ENCODE measurements around the gene CD40.
"Not testable (repeated sequence)": the region's sequence is repeated elsewhere in the genome, so short reads cannot be mapped to it uniquely, and the experiment has no call there.

CD40 gene

DNA sequence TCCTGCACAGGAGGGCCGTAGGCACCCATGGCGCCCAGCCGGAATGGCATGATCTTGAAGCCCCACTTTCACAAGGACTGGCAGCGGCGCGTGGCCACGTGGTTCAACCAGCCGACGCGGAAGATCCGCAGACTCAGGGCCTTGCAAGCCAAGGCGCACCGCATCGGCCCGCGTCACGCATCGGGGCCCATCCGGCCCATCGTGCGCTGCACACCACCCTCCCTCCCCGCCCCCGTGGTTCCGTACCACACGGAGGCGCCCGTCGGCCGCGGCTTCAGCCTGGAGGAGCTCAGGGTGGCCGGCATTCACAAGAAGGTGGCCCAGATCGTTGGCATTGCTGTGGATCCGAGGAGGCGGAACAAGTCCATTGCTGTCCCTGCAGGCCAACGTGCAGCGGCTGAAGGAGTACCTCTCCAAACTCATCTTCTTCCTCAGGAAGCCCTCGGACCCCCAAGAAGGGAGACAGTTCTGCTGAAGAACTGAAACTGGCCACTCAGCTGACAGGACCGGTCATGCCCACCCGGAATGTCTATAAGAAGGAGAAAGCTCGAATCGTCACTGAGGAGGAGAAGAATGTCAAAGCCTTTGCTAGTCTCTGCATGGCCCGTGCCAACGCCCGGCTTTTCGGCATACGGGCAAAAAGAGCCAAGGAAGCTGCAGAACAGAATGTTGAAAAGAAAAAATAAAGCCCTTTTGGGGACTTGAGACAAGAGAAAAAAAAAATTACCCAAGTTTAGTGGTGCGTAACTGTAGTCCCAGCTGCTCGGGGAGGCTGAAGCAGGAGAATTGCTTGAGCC, 18.4 kb upstream of the CD40 start:
- no peak overlapping the region for H3K4me3 ChIP-seq (IDR thresholded peaks at IDR 0.05; ENCODE audit: insufficient read depth, low read depth, low read length)

DNA sequence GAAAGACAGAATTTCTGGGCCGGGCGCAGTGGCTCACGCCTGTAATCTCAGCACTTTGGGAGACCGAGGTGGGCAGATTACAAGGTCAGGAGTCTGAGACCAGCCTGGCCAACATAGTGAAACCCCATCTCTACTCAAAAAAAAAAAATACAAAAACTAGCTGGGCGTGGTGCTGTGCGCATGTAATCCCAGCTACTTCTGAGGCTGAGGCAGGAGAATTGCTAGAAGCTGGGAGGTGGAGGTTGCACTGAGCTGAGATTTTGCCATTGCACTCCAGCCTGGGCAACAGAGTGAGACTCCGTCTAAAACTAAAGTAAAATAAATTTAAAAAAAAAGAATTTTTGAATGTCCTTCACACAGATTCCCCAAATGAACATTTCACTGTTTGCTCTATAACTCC, 17.7 kb upstream of the CD40 start:
- H3K4me1 ChIP-seq (ENCODE audit: low read depth, poor library complexity, severe bottlenecking); H4K20me1 ChIP-seq (ENCODE audit: insufficient read depth); H3K27me3 ChIP-seq (ENCODE audit: insufficient read depth, low read depth); H3K9ac ChIP-seq; H3K27ac ChIP-seq; H3K36me3 ChIP-seq (ENCODE audit: insufficient read depth); H2AFZ ChIP-seq (ENCODE audit: low read depth); H3K4me3 ChIP-seq (IDR thresholded peaks at IDR 0.05; ENCODE audit: insufficient read depth, low read depth, low read length); H3K79me2 ChIP-seq (ENCODE audit: insufficient read depth, low read depth); H3K4me2 ChIP-seq: not testable (repeated sequence)

More for the DNA sequence above, 18.4 kb upstream of the CD40 start:
- Histone ChIP-seq H3K9ac (no peak overlapping the region), H2AFZ (ENCODE audit: low read depth) (no peak overlapping the region), H3K79me2 (ENCODE audit: insufficient read depth, low read depth) (no peaks in the 10 kb centered on the region), H3K27me3 (ENCODE audit: insufficient read depth, low read depth) (peaks cover 5% of the 10 kb centered on the region), H3K27ac (no peak overlapping the region), H3K4me1 (ENCODE audit: low read depth, poor library complexity, severe bottlenecking) (no peaks in the 10 kb centered on the region), H4K20me1 (ENCODE audit: insufficient read depth) (no peaks in the 10 kb centered on the region), H3K36me3 (ENCODE audit: insufficient read depth) (no peaks in the 10 kb centered on the region), H3K4me2 (no peak overlapping the region)
- TF ChIP-seq, protein P1, sequence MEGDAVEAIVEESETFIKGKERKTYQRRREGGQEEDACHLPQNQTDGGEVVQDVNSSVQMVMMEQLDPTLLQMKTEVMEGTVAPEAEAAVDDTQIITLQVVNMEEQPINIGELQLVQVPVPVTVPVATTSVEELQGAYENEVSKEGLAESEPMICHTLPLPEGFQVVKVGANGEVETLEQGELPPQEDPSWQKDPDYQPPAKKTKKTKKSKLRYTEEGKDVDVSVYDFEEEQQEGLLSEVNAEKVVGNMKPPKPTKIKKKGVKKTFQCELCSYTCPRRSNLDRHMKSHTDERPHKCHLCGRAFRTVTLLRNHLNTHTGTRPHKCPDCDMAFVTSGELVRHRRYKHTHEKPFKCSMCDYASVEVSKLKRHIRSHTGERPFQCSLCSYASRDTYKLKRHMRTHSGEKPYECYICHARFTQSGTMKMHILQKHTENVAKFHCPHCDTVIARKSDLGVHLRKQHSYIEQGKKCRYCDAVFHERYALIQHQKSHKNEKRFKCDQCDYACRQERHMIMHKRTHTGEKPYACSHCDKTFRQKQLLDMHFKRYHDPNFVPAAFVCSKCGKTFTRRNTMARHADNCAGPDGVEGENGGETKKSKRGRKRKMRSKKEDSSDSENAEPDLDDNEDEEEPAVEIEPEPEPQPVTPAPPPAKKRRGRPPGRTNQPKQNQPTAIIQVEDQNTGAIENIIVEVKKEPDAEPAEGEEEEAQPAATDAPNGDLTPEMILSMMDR (conservative IDR thresholded peaks at IDR 0.05; ENCODE audit: low read depth, low read length), result no peak

DNA sequence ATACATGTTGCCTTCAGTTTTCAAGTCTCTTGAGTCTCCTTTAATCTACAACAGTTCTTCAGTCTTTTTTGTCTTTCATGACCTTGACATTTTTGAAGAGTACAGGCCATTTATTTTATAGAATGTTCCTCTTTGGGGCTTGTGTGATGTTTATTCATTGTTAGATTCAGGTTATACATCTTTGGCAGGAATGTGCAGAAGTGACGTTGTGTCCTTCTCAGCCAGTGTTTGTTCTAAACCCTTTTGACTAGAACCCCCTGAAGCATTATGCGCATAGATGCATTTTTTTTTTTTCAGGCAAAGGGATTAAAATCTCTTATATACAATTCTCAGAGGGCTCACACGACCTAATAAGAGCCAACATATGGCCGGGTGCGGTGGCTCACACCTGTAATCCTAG, 17.1 kb upstream of the CD40 start:
- Histone ChIP-seq H3K27me3 (ENCODE audit: insufficient read depth, low read depth) (peaks cover 12% of the 10 kb centered on the region), H3K36me3 (ENCODE audit: insufficient read depth) (no peaks in the 10 kb centered on the region), H3K4me3 (IDR thresholded peaks at IDR 0.05; ENCODE audit: insufficient read depth, low read depth, low read length) (no peak overlapping the region), H4K20me1 (ENCODE audit: insufficient read depth) (no peaks in the 10 kb centered on the region), H3K4me1 (ENCODE audit: low read depth, poor library complexity, severe bottlenecking) (no peaks in the 10 kb centered on the region), H2AFZ (ENCODE audit: low read depth) (no peak overlapping the region), H3K9ac (no peak overlapping the region), H3K27ac (no peak overlapping the region), H3K79me2 (ENCODE audit: insufficient read depth, low read depth) (no peaks in the 10 kb centered on the region), H3K4me2 (no peak overlapping the region)
- TF ChIP-seq, protein P1 (conservative IDR thresholded peaks at IDR 0.05; ENCODE audit: low read depth, low read length), result no peak

DNA sequence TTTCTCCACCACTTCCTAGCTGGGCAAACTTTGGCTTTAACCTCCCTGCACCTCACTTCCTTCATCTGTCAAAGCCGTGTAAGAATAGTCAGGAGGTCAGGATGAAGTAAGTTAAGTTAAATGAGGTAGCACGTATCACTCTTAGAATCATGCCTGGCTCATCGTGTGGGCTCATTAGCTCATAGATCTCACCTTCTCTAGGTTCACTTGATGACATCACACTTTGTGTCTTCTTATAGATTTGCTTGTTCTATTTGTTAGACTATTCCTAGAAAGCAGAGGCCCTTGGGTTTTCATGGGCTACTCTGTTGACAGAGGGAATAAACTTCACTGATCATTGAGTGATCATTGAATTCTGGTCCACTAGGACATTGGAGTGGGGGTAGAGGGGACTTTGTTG, 16.2 kb upstream of the CD40 start:
- H3K79me2 ChIP-seq (ENCODE audit: insufficient read depth, low read depth), result no peaks in the 10 kb centered on the region
- H4K20me1 ChIP-seq (ENCODE audit: insufficient read depth), result no peaks in the 10 kb centered on the region
- H3K4me1 ChIP-seq (ENCODE audit: low read depth, poor library complexity, severe bottlenecking), result no peaks in the 10 kb centered on the region
- no peak overlapping the region for H3K9ac ChIP-seq
- H3K4me2 ChIP-seq, result no peak overlapping the region
- H3K4me3 ChIP-seq (IDR thresholded peaks at IDR 0.05; ENCODE audit: insufficient read depth, low read depth, low read length), result no peak overlapping the region
- peaks cover 17% of the 10 kb centered on the region for H3K27me3 ChIP-seq (ENCODE audit: insufficient read depth, low read depth)
- H2AFZ ChIP-seq (ENCODE audit: low read depth), result no peak overlapping the region
- no peaks in the 10 kb centered on the region for H3K36me3 ChIP-seq (ENCODE audit: insufficient read depth)
- H3K27ac ChIP-seq, result no peak overlapping the region
- TF ChIP-seq, protein P1 (conservative IDR thresholded peaks at IDR 0.05; ENCODE audit: low read depth, low read length), result no peak

DNA sequence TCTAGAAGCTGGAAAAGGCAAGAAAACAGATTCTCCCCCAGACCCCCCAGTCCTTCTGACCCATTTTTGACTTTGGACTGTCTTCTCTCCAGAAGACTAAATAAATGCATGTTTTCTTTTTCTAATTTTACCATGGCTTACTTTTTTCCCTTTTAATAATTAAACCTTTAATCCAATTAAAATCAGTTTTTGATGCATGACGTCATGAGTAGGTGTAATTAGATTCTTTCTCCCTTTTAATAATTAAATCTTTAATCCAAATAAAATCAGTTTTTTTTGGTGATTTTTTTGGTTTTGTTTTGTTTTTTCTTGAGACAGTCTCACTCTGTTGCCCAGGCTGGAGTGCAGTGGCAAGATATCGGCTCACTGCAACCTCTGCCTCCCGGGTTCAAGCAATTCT, 15.2 kb upstream of the CD40 start:
- TF ChIP-seq, protein P1 (conservative IDR thresholded peaks at IDR 0.05; ENCODE audit: low read depth, low read length), result no peak
- no peaks in the 10 kb centered on the region for H4K20me1 ChIP-seq (ENCODE audit: insufficient read depth)
- peaks cover 23% of the 10 kb centered on the region for H3K27me3 ChIP-seq (ENCODE audit: insufficient read depth, low read depth)

More for the DNA sequence above, 15.2 kb upstream of the CD40 start:
- no peak overlapping the region for H2AFZ ChIP-seq (ENCODE audit: low read depth)
- H3K9ac ChIP-seq, result no peak overlapping the region
- no peaks in the 10 kb centered on the region for H3K79me2 ChIP-seq (ENCODE audit: insufficient read depth, low read depth)
- no peaks in the 10 kb centered on the region for H3K36me3 ChIP-seq (ENCODE audit: insufficient read depth)
- H3K4me3 ChIP-seq (IDR thresholded peaks at IDR 0.05; ENCODE audit: insufficient read depth, low read depth, low read length), result no peak overlapping the region
- peaks cover 3% of the 10 kb centered on the region for H3K4me1 ChIP-seq (ENCODE audit: low read depth, poor library complexity, severe bottlenecking)
- no peak overlapping the region for H3K4me2 ChIP-seq
- H3K27ac ChIP-seq, result no peak overlapping the region

Data from KMS-11 (cell line).